NCI-H2081 (cell line): ENCODE measurements around the gene ELP6.
A peak's percentile ranks its signal among the peaks of the same experiment; 100 is the strongest.

ENCODE experiments used
- DNase-seq, 2 experiments: peaks; one replicate each; lab custom pipeline; 2025; lab: John Stamatoyannopoulos, UW

Gene ELP6, protein sequence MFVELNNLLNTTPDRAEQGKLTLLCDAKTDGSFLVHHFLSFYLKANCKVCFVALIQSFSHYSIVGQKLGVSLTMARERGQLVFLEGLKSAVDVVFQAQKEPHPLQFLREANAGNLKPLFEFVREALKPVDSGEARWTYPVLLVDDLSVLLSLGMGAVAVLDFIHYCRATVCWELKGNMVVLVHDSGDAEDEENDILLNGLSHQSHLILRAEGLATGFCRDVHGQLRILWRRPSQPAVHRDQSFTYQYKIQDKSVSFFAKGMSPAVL

DNA sequence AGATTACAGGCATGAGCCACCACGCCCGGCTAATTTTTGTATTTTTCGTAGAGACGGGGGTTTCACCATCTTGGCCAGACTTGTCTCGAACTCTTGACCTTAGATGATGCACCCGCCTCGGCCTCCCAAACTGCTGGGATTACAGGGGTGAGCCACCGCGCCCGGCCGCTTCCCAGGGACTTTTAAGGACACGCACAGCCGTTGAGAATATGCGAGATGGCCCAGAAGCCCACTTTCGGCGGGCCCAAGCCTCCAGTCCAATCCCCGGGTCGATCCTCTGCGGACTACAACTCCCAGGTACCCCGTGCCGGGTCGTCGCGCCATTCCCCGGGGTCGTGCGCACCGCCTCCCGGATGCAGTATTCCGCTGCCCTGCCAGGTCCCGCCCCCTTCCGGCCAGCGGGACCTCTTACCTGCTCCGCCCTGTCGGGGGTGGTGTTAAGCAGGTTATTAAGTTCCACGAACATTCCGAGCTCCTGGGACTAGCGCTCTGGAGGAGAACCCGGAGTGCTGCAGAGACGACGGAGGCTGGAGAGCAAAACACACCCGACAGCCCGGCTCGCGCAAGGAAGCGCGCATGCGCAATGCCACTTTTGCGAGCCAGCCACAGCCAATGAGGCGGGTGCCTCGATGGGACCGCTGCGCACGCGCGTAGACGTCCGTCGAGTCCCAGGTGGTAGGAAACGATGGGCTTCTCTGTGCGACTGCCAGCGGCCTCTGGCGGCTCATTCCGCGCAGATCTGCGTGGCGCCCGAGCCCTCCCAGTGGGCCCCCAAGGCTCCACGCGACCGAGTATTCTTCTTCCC is at the start of gene ELP6:
TSS of gene ELP6 (minus strand) at position 588 of the 805 bp plus-strand sequence. CDS start at position 466, 122 bp downstream.
- peak; percentile 76 to 83 for DNase-seq

DNA sequence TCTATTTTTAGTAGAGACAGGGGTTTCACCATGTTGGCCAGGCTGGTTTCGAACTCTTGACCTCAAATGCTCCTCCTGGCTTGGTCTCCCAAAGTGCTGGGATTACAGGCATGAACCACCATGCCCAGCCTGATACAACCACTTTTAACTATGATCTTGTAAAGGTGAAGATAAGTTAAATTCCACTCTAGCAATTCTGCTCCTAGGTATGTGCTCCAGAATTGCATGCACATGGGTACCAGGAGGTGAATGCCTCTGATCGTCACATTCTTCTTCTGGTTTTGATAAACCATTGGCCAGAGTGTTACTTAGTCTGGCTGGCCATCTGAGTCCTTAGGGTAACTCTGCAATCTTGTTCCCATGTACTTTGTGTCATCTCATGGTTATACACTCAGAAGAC is 42.8 kb upstream of the ELP6 start:
- no peak for DNase-seq

DNA sequence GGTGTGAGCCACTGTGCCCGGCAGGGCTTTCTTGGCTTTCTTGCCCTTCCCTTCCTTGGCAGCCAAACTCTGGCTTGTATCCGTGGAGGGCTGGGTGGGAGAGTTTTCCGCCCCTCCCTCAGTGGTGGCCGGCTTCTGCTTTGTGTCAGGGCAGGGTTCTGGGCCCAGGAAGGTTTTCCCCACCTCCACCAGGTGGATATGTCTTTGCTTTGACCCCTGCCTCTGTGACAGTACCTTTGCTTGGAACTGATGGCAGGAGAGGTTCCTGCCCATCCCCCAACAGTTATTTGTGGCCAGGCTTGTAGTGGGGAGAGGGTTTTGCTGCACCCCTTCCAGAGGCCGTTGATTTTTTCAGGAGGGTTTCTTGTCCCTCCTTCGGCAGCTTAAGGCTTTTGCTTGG is 40.8 kb upstream of the ELP6 start:
- no peak for DNase-seq

DNA sequence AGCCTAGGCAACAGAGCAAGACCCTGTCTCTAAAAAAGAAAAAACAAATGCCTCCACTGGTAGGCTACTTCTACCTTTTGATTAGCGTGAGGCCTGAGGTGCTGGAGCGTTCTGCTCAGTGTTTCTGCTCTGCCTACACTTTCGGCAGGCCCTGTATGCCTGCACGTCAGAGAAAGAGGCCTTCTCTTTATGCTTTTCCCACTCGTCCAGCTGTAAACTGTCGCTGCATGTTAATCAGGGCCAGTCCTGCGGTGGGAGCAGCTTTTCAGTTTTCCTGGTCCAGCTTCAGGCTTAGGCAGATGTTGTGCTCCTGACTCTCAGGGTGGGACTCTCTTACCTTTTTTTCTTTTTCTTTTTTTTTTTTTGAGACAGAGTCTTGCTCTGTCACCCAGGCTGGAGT is 39.9 kb upstream of the ELP6 start:
- no peak for DNase-seq

DNA sequence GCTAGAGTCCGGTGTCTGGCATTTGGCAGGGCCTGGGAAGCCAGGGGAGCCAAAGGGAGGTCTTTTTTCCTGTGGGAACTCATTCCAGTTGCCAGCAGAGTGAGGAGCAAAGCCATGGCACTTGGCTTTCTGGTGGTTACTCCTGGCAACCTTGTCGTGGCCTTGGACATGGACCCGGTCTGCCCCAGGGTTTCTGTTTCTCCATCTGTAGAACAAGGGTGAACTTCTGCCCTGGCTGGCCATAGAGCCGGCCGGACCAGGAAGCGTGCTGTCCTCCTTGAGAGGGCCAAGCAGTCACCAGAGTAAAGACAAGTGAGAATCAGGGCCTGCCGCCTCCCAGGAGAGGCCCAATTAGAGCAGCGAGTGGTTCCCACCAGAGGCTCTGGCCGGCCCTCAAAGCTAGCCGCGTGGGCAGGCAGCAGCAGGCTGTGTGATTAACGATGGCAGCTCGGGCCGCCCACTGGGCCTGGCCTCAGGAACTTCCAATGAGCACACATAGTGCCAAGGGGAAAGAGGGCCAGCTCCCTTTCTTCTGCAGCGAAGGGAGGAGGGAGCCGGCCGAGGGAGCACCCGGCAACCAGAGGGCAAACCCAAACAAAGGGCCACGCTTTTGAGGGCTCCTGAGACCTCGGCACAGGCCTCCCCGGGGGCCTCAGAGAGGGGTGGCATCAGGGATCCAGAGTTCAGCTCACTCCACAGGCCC is 29.1 kb upstream of the ELP6 start:
- DNase-seq = no peak

DNA sequence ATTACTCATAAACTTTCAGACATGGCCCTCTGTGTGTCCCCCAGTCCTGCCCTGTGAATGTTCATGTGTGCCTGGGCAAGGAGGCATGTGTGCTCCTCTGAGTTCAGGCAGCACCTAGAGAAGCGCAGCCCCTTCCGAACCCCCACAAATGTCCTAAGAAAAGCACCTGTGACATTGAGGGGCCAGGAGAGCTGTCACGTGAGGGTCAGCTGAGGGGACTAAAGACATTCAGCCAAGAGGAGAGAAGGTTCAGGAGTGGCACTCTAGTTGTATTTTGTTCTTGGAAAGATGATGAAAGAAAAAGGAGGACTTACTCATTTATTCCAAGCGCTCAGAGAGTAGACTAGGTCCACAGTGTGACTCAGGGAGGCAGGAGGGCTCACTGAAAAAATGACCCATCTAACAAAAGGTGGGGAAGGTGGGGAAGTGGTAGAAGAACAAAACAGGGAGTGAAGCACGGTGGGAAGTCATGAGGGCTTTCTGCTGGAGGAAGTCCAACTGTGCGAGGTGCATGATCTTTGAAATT is 28.1 kb upstream of the ELP6 start:
- no peak for DNase-seq

DNA sequence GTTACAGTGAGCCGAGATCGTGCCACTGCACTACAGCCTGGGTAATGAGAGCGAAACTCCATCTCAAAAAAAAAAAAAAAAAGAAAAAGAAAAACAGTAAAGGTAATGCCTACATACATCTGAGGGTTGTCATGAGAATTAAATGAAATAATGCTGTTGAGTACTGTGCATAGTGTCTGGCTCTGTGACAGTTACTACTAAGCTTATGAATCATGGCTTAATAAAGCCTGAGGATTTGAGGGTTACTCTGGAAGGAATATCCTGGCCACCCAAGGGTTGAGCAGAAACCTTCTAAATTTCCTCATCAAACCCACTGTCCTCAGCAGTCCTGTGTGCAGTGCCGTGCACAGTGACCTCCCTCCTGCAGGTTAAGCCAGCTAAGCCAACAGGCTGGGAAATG is 26.8 kb upstream of the ELP6 start:
- no peak for DNase-seq

DNA sequence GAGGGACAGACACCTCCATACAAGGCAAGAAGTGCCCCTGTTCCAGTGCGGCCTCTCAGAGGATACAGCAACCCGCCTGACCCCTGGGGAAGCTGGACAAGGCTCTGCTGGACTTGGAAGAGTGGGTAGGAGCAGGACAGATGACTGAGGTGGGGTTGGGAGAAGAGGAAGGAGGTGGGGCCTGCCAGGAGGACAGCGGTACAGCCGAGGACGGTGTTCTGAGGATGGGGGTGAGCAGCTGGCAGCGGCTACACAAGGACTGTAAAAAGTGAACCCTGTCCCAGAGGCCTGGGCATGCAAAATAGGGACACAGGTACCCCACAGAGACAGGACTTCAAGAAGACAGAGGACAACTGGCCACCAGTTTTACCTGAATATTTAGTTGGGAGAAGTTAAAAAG is 23.5 kb upstream of the ELP6 start:
- DNase-seq = no peak

DNA sequence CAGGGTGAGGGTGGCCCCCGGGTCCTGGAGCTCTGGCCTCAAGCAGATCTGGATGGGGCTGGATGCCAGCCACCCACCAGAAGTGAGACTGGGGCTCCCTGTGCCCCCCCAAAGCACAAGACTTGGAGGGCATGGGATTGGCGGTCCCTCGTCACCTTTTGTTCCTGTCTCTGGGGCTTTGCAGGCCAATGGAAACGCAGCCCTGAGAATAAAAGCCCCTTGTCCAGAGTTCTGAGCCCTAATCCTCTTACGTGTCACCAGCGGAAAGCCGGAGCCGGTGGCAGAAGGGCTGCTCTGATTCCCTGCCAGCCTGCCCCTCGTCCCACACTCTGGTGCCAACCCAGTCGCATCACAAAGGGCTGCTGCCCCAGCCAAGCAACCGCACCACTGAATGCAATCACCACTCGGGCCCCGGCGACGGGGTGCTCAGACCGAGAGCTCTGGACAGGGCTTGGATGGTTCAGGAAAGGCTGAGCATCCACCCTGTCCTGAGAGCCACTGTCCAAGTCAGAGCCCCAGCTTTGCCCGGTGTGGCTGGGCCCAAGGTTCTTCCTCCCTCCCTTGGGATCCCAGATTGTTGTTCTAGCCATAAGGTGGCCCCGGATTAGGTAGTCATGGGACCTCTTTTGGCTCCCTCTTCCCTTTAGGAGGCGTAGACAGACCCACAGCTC is 22.8 kb upstream of the ELP6 start:
- DNase-seq = no peak

DNA sequence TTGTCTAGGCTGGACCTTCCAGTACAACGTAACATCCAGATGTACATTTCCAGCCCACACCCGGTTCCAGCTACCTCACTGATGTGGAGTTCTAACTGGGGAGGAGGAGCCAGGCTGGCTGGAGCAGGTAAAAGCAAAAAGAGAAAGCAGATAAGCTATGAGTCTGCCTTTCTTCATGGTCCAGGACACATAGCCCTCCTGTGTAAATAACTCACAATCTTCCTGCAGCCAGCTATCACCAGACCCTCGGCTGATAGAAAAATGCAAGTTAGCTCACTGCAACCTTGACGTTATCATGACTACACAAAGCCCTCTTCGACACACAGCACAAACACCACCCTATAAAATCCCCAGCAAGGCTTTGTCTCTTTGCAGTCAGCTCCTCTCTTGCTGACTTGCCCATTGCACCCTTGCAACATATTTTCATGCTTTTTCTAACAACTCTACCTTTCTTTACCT is 20.5 kb upstream of the ELP6 start:
- DNase-seq = no peak

DNA sequence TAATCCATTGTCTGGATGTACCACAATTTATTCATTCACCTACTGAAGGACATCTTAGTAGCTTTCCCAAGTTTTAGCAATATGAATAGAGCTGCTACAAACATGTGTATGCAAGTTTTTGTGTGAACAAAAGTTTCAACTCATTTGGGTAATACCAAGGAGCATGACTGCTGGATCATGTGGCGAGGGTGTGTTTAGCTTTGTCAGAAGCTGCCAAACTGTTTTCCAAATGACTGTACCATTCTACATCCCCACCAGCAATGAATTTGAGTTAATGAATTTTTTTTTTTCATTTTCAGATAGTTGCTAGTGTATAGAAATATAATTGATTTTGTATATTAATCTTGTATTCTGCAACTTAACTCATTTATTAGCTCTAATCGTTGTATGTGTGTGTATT is 20.0 kb upstream of the ELP6 start:
- DNase-seq = no peak

DNA sequence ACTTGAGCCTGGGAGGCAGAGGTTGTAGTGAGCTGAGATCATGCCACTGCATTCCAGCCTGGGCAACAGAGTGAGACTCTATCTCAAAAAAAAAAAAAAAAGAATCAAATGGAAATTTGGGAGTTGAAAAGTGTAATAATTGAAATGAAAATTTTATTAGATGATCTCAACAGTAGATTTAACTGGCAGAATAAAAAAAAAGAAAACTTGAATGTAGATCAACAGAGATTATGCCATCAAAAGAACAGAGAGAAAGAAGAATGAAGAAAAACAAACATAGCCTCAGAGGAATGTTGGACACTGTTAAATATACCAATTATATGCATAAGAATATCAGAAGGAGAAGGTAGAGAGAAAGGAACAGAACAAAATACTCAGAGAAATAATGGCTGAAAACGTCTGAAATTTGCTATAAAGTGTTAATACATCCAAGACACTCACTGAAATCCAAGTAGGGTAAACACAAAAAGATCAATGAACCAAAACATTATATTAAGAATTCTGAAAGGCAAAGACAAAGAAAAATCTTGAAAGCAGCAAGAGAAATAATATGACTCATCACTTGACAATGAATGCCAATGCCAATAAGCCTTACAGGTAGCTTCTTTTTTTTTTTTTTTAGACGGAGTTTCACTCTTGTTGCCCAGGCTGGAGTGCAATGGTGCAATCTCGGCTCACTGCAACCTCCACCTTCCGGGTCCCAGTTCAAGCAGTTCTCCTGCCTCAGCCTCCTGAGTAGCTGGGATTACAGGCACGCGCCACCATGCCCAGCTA is 14.6 kb upstream of the ELP6 start:
- DNase-seq = no peak

DNA sequence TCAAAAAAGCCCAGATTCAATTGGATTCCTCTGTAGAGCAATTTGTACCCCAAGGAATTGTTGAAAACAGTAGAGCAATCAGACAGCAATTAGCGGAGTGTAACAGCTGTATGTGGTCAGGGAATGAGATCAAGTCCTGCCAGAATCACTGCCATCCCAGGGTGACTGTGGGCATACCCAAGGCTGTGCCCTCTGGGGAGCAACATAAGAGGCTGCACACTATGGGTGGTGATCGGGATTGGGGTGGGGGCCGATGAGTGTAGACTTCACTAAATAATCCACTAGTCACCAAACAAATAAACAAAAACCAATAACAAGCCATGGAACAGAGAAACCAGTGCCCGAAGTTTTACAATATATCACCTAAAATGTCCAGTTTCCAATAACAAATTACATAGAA is 12.1 kb upstream of the ELP6 start:
- DNase-seq = no peak

DNA sequence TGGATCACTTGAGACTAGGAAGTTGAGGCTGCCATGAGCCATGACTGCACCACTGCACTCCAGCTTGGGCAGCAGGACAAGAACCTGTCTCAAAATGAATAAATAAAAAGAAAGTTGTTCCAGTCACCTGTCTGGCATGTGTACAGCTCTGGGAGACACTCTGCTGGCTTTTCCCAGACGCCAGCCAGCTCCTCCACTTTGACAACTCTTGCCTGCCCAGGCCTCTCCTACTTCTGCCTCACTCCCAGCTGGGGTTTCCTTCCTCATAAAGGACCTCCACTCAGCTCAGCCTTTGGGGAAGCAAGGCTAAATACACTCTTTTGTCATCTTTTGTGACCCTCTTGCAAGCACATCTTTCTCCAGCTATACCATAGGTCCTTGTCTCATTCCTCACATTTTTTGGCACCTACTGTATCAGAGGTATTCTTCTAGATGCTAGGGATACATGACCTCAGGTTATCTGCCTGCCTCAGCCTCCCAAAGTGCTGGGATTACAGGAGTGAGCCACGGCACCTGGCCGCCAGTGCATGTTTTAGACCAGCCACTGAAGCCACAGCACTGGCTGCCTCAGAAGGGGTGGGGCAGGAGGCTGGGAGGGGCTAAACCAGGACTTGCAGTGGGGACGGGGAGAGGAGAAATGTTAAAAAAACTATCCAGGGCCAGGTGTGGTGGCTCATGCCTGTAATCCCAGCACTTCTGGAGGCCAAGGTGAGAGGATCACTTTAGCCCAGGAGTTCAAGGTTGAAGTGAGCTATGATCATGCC is 10.0 kb upstream of the ELP6 start:
- DNase-seq = no peak

DNA sequence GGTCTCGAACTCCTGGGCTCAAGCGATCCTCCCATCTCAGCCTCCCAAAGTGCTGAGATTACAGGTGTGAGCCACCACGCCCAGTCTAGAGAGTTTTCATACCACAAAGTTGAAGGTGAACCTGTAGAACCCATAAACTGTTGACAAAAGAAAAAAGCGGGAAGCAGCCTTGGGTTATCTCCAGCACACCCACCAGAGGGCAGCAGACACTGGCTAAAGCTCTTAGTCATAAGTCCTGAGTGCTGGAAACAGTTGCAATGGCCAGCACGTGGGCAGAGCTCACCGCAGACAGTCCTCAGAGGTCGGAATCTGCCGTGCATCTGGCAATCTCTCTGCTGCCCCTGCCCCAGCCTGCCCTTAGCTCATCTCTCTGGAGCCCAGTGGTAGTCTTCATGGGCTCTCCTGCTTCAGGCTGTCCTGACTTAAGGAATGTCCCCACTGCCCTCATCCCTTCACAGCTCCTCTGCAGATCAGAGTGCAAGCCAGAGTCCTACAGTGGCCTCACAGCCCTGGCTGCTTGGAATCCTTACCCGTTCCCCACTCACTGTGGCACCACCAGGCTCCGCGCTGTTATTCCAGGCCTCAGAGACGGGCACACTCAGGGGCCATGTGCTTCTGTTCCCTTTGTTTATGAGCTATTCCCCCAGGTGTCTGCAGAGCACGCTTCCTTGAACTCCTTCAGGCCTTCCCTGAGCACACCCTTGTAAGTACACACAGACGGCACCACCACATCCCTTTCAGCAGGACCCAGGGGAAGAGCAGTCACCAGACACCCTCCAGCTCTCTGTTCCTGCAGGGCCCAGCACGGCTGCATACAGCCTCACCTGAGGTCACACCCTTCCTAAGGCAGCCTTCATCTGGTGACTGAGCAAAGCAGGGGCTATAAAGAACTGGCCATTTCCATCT is 8.8 kb upstream of the ELP6 start:
- DNase-seq = peak; percentile 33 to 76

DNA sequence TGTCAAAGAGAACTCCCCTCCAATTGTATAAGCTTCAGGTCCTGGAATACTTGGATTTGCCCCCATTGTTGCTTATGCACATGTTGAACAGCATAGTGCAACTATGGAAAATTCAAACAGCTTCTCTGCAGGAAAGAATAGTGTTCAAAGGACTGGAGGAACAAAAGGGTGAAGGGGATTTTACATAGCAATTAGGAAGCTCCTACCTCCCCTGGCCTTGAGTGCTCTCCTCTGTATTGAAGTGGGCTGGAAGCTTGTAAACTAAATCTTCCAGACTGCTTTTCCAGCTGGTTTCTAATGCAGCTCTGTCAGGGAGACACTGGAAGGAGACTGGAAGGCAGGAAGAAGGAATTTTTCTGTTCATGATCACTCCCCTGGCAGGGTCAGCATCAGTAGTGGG is 7.2 kb upstream of the ELP6 start:
- DNase-seq = no peak

DNA sequence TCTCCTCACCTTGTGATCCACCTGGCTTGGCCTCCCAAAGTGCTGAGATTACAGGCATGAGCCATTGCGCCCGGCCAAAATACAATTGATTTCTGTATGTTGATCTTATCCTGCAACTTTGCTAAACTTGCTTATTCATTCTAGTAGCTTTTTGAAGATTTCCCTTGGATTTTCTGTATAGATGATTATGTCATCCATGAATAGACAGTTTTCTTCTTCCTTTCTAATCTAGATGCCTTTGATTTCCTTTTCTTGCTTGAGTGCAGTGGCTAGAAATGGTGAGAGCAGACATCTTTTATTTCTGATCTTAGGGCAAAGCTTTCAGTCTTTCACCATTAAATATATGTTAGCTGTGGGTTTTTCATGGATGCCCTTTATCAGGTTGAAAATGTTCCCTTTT is 4.4 kb upstream of the ELP6 start:
- DNase-seq = no peak

DNA sequence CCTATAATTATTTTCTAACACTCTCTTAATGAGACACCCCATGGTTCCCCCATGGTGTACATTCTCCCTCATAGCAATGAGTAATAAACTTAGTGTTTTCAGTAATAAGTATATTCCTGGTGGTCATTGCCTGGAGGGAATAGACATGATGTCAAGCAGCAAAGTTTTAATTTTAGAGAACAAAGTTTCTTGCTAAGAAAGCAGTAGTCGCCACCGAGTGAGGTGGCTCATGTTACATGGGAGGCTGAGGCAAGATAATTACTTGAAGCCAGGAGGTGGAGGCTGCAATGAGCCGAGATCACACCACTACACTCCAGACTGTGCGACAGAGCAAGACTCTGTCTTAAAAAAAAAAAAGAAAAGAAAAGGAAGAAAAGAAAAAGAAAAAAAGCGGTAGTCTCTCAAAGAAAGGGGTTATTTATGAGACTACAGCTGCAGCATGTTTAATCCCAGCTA is 2.4 kb upstream of the ELP6 start:
- DNase-seq = no peak

DNA sequence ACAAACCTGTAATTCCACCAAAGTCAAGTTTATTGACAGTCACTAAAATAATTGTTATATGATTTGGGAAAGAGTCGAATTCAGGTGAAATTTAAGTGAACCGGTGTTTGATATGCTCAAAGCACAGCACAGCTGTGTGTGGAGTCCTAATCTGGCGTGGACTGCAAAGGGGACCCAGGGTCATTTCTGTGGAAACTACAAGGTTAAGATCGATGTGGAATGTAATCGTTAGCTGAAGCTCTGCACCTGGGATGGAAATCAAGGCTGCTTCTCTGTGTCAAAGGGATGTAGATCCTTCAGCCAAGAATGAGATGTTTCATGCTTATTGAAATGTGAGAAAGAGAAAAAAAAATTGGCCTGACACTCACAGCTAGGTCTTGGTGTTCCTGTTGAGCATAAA is 1.6 kb upstream of the ELP6 start:
- DNase-seq = no peak
